HG02884 (cell line): ENCODE data around the gene IGSF8.
"Not testable (repeated sequence)": the region's sequence is repeated elsewhere in the genome, so short reads cannot be mapped to it uniquely, and the experiment has no call there.

Experiments used
- ATAC-seq: cut with Tn5 transposase; IDR thresholded peaks from one replicate; pipeline ENCODE4 v1.9.1; 2021; ENCODE audit warnings: mild to moderate bottlenecking, moderate library complexity; ENCODE audit not compliant: unreplicated experiment

Gene IGSF8

GRCh38 chr1:160127865-160128523 lies 29.6 kb upstream of the IGSF8 start:
- no peak for ATAC-seq

DNA sequence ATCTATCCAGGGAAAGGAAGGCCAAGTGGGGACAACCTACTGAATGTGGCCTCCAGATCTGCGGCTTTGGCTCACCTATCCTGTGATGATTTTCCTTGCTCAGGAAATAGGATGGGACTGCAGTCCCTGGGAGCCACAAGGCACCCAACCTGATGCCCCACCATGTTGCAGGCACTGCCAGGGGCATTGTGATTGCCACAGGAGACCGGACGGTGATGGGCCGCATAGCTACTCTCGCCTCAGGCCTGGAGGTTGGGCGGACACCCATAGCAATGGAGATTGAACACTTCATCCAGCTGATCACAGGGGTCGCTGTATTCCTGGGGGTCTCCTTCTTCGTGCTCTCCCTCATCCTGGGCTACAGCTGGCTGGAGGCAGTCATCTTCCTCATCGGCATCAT lies 29.0 kb upstream of the IGSF8 start:
- no peak for ATAC-seq

GRCh38 chr1:160126342-160126741 lies 27.9 kb upstream of the IGSF8 start:
- ATAC-seq = not testable (repeated sequence)

- ATAC-seq = no peak
Measured at GRCh38 chr1:160125746-160126145, 27.3 kb upstream of the IGSF8 start.

DNA sequence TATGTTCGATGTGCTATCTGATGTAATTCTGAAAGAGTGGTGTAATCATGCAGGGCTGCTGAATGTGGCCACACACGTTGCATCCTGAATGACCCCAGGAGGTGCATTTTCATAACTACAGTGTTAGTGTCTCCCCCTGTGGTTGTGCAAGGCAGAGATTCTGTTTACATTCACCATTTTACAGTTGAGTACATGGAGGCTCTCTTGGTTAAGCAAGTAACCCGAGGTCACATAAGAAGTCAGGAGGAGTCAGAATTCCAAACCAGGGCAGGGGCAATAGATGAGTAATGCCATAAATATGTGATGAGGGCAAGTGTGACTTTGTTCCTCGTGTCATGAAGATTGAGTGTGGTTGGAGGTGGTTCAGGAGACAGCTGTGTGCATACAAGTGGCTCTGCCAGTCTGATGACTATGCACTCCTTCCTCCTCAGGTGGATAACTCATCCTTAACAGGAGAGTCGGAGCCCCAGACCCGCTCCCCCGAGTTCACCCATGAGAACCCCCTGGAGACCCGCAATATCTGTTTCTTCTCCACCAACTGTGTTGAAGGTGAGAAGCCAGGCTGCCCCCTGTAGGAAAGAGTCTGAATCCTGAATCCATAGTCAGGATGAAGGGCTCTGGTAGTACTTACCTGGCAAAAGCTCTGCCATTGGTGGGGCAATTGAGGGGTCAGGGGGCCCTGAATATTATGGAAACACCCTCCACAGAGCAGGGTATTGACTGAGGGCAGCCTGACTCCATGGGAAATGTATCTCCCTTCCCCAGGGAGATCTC lies 26.5 kb upstream of the IGSF8 start:
- ATAC-seq = no peak

GRCh38 chr1:160123726-160124125 lies 25.3 kb upstream of the IGSF8 start:
- no peak for ATAC-seq

DNA sequence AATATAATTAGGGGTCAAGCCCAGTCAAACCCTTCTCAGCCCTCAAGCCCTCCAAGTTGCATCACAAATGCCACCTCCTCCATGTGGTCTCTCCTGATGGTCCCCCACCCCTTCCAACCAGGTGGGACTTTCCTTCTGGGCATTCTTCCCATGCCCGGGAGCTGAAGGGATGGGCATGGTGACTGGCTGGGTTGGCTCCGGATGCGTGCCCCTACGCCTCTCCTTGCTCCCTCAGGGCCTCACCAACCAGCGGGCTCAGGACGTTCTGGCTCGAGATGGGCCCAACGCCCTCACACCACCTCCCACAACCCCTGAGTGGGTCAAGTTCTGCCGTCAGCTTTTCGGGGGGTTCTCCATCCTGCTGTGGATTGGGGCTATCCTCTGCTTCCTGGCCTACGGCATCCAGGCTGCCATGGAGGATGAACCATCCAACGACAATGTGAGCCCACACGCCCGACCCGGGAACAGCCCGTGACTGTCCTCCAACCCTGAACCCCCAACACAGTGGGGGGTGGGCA lies 24.6 kb upstream of the IGSF8 start:
- ATAC-seq = no peak

GRCh38 chr1:160121388-160121787 lies 23.0 kb upstream of the IGSF8 start:
- ATAC-seq = no peak

DNA sequence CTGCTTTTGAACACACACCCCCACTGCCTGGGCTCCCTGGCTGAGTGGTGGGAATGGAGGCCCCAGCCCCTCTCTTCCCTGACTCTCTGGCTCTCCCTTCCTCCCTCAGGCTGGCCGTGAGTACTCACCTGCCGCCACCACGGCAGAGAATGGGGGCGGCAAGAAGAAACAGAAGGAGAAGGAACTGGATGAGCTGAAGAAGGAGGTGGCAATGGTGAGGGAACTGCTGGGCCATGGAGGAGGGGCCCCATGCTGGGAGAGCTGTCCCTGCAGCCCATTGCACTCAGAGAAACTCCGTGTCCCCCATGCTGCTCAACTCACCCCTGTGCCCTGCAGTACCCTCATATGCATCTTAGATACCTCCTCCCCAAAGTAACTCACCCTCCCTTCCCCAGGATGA lies 22.4 kb upstream of the IGSF8 start:
- ATAC-seq = no peak

GRCh38 chr1:160118928-160119327 lies 20.5 kb upstream of the IGSF8 start:
- ATAC-seq = no peak

DNA sequence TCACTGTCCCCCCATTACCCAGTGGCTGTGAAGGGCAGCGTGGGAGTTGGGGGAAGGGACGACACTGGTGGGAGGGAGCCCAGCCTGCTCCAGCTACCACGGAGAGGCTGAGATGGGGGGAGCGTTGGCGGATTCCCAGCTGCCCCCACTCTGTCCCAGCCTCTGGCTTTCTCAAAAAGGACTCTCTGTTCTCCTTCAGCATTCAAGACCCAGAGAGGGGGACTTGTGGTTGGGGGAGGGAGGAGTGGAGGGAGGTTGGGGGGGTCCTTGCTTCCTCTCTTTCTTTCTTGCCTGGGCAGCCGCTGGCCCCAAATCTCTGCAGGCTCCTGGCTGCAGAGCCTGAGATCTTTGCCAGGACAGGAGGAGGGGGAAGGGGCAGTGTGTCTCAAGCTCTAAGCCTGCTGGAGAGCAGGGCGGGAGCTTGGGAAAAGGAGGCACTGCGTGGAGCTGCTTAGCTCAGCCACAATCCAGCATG lies 19.3 kb upstream of the IGSF8 start:
- ATAC-seq = no peak

DNA sequence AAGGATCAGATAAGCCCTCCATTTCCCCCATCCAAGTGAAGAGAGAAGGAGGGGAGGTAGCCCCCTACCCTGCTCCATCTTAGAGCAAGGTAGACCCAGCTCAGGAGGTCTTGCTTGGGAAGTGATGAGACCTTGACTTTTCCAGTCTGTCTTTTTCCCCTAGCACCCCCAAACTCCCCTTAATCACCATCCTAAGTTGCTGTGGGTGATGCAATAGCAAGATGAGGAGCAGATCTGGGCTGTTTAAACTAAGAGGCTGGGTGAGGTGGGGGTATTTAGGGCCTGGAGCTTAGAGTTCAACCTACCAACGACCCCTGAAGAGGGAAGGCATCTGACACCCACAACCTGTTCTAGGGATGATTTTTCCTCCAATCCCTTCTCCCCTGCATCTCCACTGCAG lies 18.9 kb upstream of the IGSF8 start:
- ATAC-seq = no peak

GRCh38 chr1:160116283-160117147 lies 18.1 kb upstream of the IGSF8 start:
- ATAC-seq = no peak

- no peak for ATAC-seq
Measured at GRCh38 chr1:160115545-160116282, 17.3 kb upstream of the IGSF8 start, which contains the start of gene ATP1A2. ATP1A2 (plus strand) TSS chr1:160115759; CDS start chr1:160115862, 103 bp downstream.

DNA sequence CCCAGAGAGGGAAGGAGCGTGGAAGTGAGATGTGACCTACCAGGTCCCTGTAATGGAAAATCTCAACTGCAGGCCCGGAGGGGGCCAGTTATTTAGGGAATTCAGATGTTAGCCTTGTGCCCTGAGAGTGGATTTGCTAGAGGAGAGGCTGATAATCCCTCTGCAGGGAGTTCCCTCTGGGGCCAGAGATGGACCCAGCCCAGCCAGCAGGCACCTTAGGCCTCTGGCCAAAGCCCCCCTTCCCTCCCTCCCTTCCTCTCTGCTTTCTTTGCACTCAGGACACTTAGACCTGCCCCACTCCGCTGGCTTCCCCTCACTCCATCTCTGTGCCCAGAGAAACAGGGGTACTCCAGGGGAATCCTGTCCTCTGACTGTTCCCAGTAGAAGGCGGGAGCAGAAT lies 15.7 kb upstream of the IGSF8 start:
- no peak for ATAC-seq

DNA sequence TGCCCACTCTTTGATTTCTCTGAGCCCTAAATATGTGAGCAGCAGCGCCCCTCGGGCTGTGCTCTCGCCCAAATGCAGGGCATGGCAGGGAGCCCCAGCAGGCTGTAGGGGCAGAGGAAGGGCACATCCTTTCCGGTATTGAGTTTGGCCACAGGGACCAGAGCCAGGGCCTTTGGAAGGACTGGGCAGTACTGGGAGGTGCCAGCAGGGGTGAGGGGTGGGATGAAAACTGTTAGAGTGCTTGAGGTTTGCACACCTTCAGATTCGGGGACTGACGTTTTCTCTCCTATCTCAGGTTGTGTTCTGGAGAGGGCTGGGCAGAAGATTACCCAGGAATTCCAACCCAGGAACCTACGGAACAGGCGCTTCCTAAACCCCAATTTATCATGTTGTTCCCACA lies 15.0 kb upstream of the IGSF8 start:
- no peak for ATAC-seq

DNA sequence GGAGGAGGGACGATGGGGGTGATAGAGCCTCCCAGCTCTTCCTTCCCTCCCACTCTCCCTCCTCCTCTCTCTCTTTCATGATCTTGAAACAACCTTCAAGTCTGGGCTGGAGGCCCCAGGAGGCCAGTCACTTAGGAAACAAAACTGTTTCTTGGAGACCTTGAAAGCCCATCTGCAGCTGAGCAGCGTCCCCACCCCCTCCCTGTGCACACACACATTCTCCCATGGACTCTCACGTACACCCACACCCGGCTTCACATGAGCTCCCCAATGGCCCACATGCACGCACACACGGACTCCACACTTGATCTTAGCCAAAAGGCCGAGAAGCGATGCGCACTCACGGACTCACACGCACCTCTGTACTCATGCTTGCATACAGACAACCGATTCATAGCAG lies 13.9 kb upstream of the IGSF8 start:
- no peak for ATAC-seq

GRCh38 chr1:160111462-160111861 lies 13.0 kb upstream of the IGSF8 start:
- not testable (repeated sequence) for ATAC-seq

- ATAC-seq = no peak
Measured at GRCh38 chr1:160109686-160110085, 11.3 kb upstream of the IGSF8 start.

DNA sequence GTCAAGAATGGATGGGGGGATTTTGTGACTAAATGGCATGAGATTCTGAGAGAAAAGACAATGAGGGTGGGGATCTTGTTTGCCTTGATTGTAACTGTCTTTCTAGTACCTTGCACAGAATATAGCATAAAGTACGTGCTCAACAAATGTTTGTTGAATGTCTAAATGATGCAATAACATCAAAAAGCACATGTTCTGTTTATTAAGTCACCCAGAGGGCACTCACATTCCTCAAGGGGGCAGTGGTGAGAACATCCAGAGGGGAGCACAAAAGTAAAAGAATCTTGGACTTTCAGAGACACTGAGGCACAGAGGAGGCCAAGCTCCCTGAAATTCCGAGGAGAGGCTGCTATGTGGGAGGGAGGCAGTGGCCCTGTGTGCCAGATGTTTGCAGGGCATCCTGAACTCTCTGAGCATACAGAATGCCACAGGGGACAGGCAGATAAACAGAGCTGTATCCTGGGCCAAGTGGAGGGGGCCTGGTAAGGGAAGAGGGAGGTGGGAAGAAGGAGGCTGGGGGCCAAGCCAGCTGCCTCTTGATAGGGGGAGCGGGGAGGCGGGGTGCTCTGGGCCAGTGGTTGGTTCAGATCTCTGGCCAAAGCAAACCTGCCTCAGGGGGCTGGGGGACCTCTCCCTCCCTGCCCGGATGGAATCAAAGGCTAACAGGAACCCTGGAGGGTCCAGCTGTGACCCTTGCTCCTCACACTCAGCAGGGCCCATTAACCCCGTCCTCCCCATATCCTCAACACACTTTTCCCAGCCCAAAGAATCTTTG lies 10.7 kb upstream of the IGSF8 start:
- ATAC-seq = no peak
